Skeletal muscle satellite cell (primary cell): ENCODE measurements around the gene RPS27L. TPM values are rescaled to one million over a fixed set of nuclear protein-coding genes. Genes with fewer than 3 reads are reported as not detected.

Source experiments
- H3K27me3 ChIP-seq: 2 replicates; pipeline ENCODE4 v1.7.0; 2013; ENCODE audit warnings: low read length; ENCODE audit not compliant: control insufficient read depth, insufficient read depth
- H3K36me3 ChIP-seq: 2 replicates; pipeline ENCODE4 v1.7.0; 2013; ENCODE audit warnings: mild to moderate bottlenecking, control low read depth, low read length; ENCODE audit not compliant: insufficient read depth
- H3K4me1 ChIP-seq: 2 replicates; pipeline ENCODE4 v1.7.0; 2013; ENCODE audit warnings: low read length; ENCODE audit not compliant: control insufficient read depth, insufficient read depth
- H3K4me2 ChIP-seq: 2 replicates; pipeline ENCODE4 v1.7.0; 2013; ENCODE audit warnings: mild to moderate bottlenecking, low read length
- H3K4me3 ChIP-seq: 2 replicates; pipeline ENCODE4 v1.7.0; 2013; ENCODE audit warnings: low read length
- H3K9ac ChIP-seq: 2 replicates; pipeline ENCODE4 v1.7.0; 2013; ENCODE audit warnings: mild to moderate bottlenecking, low read depth, low read length, moderate library complexity
- H3K9me3 ChIP-seq: replicated peaks from 2 replicates; pipeline ENCODE4 v1.7.0; 2013; ENCODE audit warnings: mild to moderate bottlenecking, control low read depth, low read length
- total RNA-seq: library from RNA; depleted of rRNA; stranded (reverse); fragments of >200 nt; gene quantifications from 2 replicates; pipeline ENCODE4 v1.2.3, GENCODE V29; 2012; rRNA removed

RPS27L gene
- total RNA-seq = 137 and 146 TPM in 2 replicates

GRCh38 chr15:63157118-63157843 lies at the start of gene RPS27L:
Gene RPS27L, minus strand, starts transcription at chr15:63157477. Its CDS starts 72 bp downstream, at chr15:63157405.
- H3K27me3 ChIP-seq = no peaks in the 10 kb centered on the region
- peaks cover 14% of the 10 kb centered on the region for H3K4me1 ChIP-seq
- H3K4me3 ChIP-seq = peak within 1 kb of the TSS; percentile 89
- no peaks in the 10 kb centered on the region for H3K9me3 ChIP-seq
- H3K4me2 ChIP-seq = peak within 1 kb of the TSS; percentile 83
- H3K36me3 ChIP-seq = peaks cover 33% of the 10 kb centered on the region
- H3K9ac ChIP-seq = peak within 1 kb of the TSS; percentile 94

- H3K27me3 ChIP-seq = no peaks in the 10 kb centered on the region
- peaks cover 19% of the 10 kb centered on the region for H3K4me1 ChIP-seq
- H3K9me3 ChIP-seq = no peaks in the 10 kb centered on the region
- no peak overlapping the region for H3K9ac ChIP-seq
- no peaks in the 10 kb centered on the region for H3K36me3 ChIP-seq
- no peak overlapping the region for H3K4me3 ChIP-seq
- no peak overlapping the region for H3K4me2 ChIP-seq
Measured at GRCh38 chr15:63206079-63206478, 48.8 kb upstream of the RPS27L start.

GRCh38 chr15:63203451-63204090 lies 46.3 kb upstream of the RPS27L start:
- Histone ChIP-seq H3K4me1 (peaks cover 24% of the 10 kb centered on the region), H3K27me3 (no peaks in the 10 kb centered on the region), H3K9ac (no peak overlapping the region), H3K36me3 (no peaks in the 10 kb centered on the region), H3K9me3 (no peaks in the 10 kb centered on the region), H3K4me2 (no peak overlapping the region), H3K4me3 (no peak overlapping the region)

- Histone ChIP-seq H3K27me3 (no peaks in the 10 kb centered on the region), H3K4me1 (peaks cover 24% of the 10 kb centered on the region), H3K36me3 (no peaks in the 10 kb centered on the region), H3K9me3 (no peaks in the 10 kb centered on the region), H3K4me2 (no peak overlapping the region), H3K9ac (no peak overlapping the region), H3K4me3 (no peak overlapping the region)
Measured at GRCh38 chr15:63202861-63203260, 45.6 kb upstream of the RPS27L start.

- Histone ChIP-seq H3K9ac (no peak overlapping the region), H3K27me3 (no peaks in the 10 kb centered on the region), H3K4me2 (no peak overlapping the region), H3K9me3 (no peaks in the 10 kb centered on the region), H3K4me1 (peaks cover 24% of the 10 kb centered on the region), H3K4me3 (no peak overlapping the region), H3K36me3 (no peaks in the 10 kb centered on the region)
Measured at GRCh38 chr15:63200464-63201249, 43.4 kb upstream of the RPS27L start.

GRCh38 chr15:63198371-63199250 lies 41.3 kb upstream of the RPS27L start:
- Histone ChIP-seq H3K9me3 (no peaks in the 10 kb centered on the region), H3K9ac (no peak overlapping the region), H3K4me2 (no peak overlapping the region), H3K4me3 (no peak overlapping the region), H3K36me3 (no peaks in the 10 kb centered on the region), H3K27me3 (no peaks in the 10 kb centered on the region), H3K4me1 (peaks cover 30% of the 10 kb centered on the region)

GRCh38 chr15:63197626-63198025 lies 40.3 kb upstream of the RPS27L start:
- H3K36me3 ChIP-seq = no peaks in the 10 kb centered on the region
- no peak overlapping the region for H3K4me3 ChIP-seq
- H3K9me3 ChIP-seq = no peaks in the 10 kb centered on the region
- no peaks in the 10 kb centered on the region for H3K27me3 ChIP-seq
- no peak overlapping the region for H3K9ac ChIP-seq
- H3K4me2 ChIP-seq = no peak overlapping the region
- peaks cover 23% of the 10 kb centered on the region for H3K4me1 ChIP-seq

- H3K4me2 ChIP-seq = no peak overlapping the region
Measured at GRCh38 chr15:63196842-63197241, 39.6 kb upstream of the RPS27L start.

GRCh38 chr15:63195569-63196015 lies 38.3 kb upstream of the RPS27L start:
- H3K4me3 ChIP-seq = no peak overlapping the region
- no peak overlapping the region for H3K4me2 ChIP-seq
- no peaks in the 10 kb centered on the region for H3K27me3 ChIP-seq
- H3K9ac ChIP-seq = no peak overlapping the region
- no peaks in the 10 kb centered on the region for H3K9me3 ChIP-seq
- H3K4me1 ChIP-seq = peaks cover 35% of the 10 kb centered on the region
- H3K36me3 ChIP-seq = no peaks in the 10 kb centered on the region

More at GRCh38 chr15:63196842-63197241, 39.6 kb upstream of the RPS27L start:
- no peaks in the 10 kb centered on the region for H3K9me3 ChIP-seq
- H3K4me1 ChIP-seq = peaks cover 24% of the 10 kb centered on the region
- H3K4me3 ChIP-seq = no peak overlapping the region
- H3K9ac ChIP-seq = no peak overlapping the region
- H3K36me3 ChIP-seq = no peaks in the 10 kb centered on the region
- no peaks in the 10 kb centered on the region for H3K27me3 ChIP-seq

GRCh38 chr15:63194880-63195568 lies 37.7 kb upstream of the RPS27L start:
- Histone ChIP-seq H3K4me2 (no peak overlapping the region), H3K27me3 (no peaks in the 10 kb centered on the region), H3K4me3 (no peak overlapping the region)

More at GRCh38 chr15:63194880-63195568, 37.7 kb upstream of the RPS27L start:
- Histone ChIP-seq H3K36me3 (no peaks in the 10 kb centered on the region), H3K4me1 (peaks cover 35% of the 10 kb centered on the region), H3K9ac (no peak overlapping the region), H3K9me3 (no peaks in the 10 kb centered on the region)
